Measurements from ENCODE around the gene TMEM106C. TPM values are rescaled to one million over a fixed set of nuclear protein-coding genes. Genes with fewer than 3 reads are reported as not detected.
A peak's percentile ranks its signal among the peaks of the same experiment; 100 is the strongest.

The TMEM106C gene
- total RNA-seq, 1 donor from 2014 or later: 30.0 TPM

DNA sequence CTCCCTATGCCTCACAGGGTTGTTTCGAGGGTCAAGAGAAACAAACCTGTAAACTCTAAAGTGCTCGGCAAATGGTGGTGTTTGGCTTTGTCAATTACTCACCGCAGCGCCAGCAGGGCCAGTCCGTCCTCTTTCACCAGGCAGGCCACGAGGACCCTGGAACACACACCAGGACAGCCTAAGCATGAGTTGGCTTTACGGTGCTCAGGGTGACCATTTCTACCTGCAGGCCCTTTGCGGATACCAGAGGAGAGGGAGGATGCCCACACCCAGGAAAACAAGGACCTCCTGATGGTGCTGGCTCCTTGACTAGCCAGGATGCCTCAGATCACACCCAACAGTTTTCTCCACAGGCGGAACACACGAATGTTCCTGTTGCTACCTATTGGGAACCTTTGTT lies 29.4 kb downstream of the TMEM106C start:
- Mint-ChIP-seq H3K4me3 (ENCODE audit: unreplicated experiment) (no peak overlapping the region), H3K4me1 (ENCODE audit: low read depth, unreplicated experiment) (peaks cover 12% of the 10 kb centered on the region), H3K36me3 (ENCODE audit: low read depth, unreplicated experiment) (peaks cover 5% of the 10 kb centered on the region), H3K27ac (ENCODE audit: unreplicated experiment) (no peak overlapping the region), H3K27me3 (ENCODE audit: low read depth, unreplicated experiment) (peaks cover 19% of the 10 kb centered on the region), H3K9me3 (ENCODE audit: unreplicated experiment) (no peaks in the 10 kb centered on the region)
- Histone ChIP-seq H3K27ac (ENCODE audit: low read depth, low read length) (no peak overlapping the region), H4K20me1 (ENCODE audit: insufficient read depth, low read length) (no peaks in the 10 kb centered on the region), H3K79me2 (ENCODE audit: insufficient read depth, low read length) (no peaks in the 10 kb centered on the region), H3K27me3 (ENCODE audit: insufficient read depth, low read length) (peaks cover 39% of the 10 kb centered on the region), H3K9me3 (ENCODE audit: insufficient read depth, low read depth, low read length) (no peaks in the 10 kb centered on the region), H2AFZ (ENCODE audit: low read depth, low read length) (no peak overlapping the region), H3K9ac (ENCODE audit: low read length) (no peak overlapping the region), H3K4me3 (ENCODE audit: insufficient read depth, low read depth, low read length) (no peak overlapping the region), H3K4me2 (ENCODE audit: low read length) (no peak overlapping the region), H3K36me3 (ENCODE audit: insufficient read depth, low read length) (no peaks in the 10 kb centered on the region), H3K4me1 (ENCODE audit: insufficient read depth, low read length) (no peaks in the 10 kb centered on the region)
- TF ChIP-seq EZH2 (IDR thresholded peaks at IDR 0.05; ENCODE audit: insufficient read depth, low read length): no peak
- TF ChIP-seq, protein P1, sequence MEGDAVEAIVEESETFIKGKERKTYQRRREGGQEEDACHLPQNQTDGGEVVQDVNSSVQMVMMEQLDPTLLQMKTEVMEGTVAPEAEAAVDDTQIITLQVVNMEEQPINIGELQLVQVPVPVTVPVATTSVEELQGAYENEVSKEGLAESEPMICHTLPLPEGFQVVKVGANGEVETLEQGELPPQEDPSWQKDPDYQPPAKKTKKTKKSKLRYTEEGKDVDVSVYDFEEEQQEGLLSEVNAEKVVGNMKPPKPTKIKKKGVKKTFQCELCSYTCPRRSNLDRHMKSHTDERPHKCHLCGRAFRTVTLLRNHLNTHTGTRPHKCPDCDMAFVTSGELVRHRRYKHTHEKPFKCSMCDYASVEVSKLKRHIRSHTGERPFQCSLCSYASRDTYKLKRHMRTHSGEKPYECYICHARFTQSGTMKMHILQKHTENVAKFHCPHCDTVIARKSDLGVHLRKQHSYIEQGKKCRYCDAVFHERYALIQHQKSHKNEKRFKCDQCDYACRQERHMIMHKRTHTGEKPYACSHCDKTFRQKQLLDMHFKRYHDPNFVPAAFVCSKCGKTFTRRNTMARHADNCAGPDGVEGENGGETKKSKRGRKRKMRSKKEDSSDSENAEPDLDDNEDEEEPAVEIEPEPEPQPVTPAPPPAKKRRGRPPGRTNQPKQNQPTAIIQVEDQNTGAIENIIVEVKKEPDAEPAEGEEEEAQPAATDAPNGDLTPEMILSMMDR (IDR thresholded peaks at IDR 0.05; ENCODE audit: insufficient read depth, low read depth, low read length): no peak
- FAIRE-seq (no peak), DNase-seq (ENCODE audit: low read depth) (no peak)

DNA sequence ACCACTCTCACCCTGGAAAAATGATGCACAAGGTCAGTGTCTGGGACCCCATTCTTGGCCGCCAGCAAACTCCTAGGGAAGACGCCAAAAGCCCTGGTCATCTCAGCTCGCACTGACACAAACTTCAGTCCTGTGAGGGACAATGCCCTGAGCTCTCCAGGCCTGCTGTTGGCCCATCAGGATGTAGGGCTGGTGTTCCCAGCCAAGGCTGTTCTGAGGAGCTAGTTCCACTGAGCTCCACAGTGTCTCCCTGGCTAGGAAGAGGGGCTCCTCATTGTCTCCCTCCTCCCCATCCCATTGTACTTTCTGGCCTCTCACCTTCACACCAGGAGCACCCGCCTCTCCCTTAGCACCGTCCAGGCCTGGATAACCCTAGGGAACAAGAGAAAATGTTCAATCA lies 30.1 kb downstream of the TMEM106C start:
- TF ChIP-seq, protein P1 (IDR thresholded peaks at IDR 0.05; ENCODE audit: insufficient read depth, low read depth, low read length): no peak
- TF ChIP-seq EZH2 (IDR thresholded peaks at IDR 0.05; ENCODE audit: insufficient read depth, low read length): no peak
- no peaks in the 10 kb centered on the region for H3K36me3 ChIP-seq (ENCODE audit: insufficient read depth, low read length)
- DNase-seq (ENCODE audit: low read depth): no peak
- H3K79me2 ChIP-seq (ENCODE audit: insufficient read depth, low read length): no peaks in the 10 kb centered on the region
- Mint-ChIP-seq H3K36me3 (ENCODE audit: low read depth, unreplicated experiment) (peaks cover 5% of the 10 kb centered on the region), H3K27me3 (ENCODE audit: low read depth, unreplicated experiment) (peaks cover 23% of the 10 kb centered on the region), H3K4me3 (ENCODE audit: unreplicated experiment) (no peak overlapping the region), H3K9me3 (ENCODE audit: unreplicated experiment) (no peaks in the 10 kb centered on the region), H3K4me1 (ENCODE audit: low read depth, unreplicated experiment) (peaks cover 4% of the 10 kb centered on the region), H3K27ac (ENCODE audit: unreplicated experiment) (no peak overlapping the region)
- no peak overlapping the region for H2AFZ ChIP-seq (ENCODE audit: low read depth, low read length)
- H3K27me3 ChIP-seq (ENCODE audit: insufficient read depth, low read length): peaks cover 46% of the 10 kb centered on the region
- no peak overlapping the region for H3K4me2 ChIP-seq (ENCODE audit: low read length)
- H3K9ac ChIP-seq (ENCODE audit: low read length): no peak overlapping the region
- no peaks in the 10 kb centered on the region for H4K20me1 ChIP-seq (ENCODE audit: insufficient read depth, low read length)
- no peak overlapping the region for H3K4me3 ChIP-seq (ENCODE audit: insufficient read depth, low read depth, low read length)
- H3K4me1 ChIP-seq (ENCODE audit: insufficient read depth, low read length): no peaks in the 10 kb centered on the region
- H3K9me3 ChIP-seq (ENCODE audit: insufficient read depth, low read depth, low read length): no peaks in the 10 kb centered on the region
- no peak overlapping the region for H3K27ac ChIP-seq (ENCODE audit: low read depth, low read length)
- no peak for FAIRE-seq

DNA sequence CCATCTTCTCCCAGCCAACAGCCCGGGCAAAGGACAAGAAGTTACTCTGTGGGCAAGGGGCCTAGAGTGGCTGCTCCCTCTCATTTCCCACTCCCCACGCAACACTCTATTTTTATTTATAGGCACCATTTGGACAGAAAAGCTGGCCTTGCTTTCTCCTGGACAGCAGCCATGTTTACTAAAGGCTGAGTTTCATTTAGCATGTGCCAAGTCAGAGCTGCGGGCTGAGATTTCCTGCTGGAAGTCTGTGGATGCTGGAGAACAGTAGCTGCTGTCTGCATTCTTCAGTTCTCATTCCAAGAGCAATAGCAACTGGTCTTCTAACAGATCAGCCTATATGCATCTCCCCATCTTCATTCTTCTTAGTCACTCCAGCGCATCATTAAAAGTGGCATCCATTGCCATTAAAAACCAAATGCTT lies 32.6 kb downstream of the TMEM106C start:
- H3K4me3 ChIP-seq (ENCODE audit: insufficient read depth, low read depth, low read length): no peak overlapping the region
- H3K4me1 ChIP-seq (ENCODE audit: insufficient read depth, low read length): no peaks in the 10 kb centered on the region
- FAIRE-seq (peak; percentile 41), DNase-seq (ENCODE audit: low read depth) (peak; percentile 76)
- H3K4me3 Mint-ChIP-seq (ENCODE audit: unreplicated experiment): no peak overlapping the region
- no peaks in the 10 kb centered on the region for H3K36me3 ChIP-seq (ENCODE audit: insufficient read depth, low read length)
- no peaks in the 10 kb centered on the region for H3K79me2 ChIP-seq (ENCODE audit: insufficient read depth, low read length)
- peaks cover 2% of the 10 kb centered on the region for H3K9me3 Mint-ChIP-seq (ENCODE audit: unreplicated experiment)
- H3K27ac Mint-ChIP-seq (ENCODE audit: unreplicated experiment): no peak overlapping the region
- no peak overlapping the region for H3K4me2 ChIP-seq (ENCODE audit: low read length)
- H3K9me3 ChIP-seq (ENCODE audit: insufficient read depth, low read depth, low read length): no peaks in the 10 kb centered on the region
- H3K4me1 Mint-ChIP-seq (ENCODE audit: low read depth, unreplicated experiment): no peaks in the 10 kb centered on the region
- H3K27ac ChIP-seq (ENCODE audit: low read depth, low read length): no peak overlapping the region
- no peaks in the 10 kb centered on the region for H4K20me1 ChIP-seq (ENCODE audit: insufficient read depth, low read length)
- no peak overlapping the region for H3K9ac ChIP-seq (ENCODE audit: low read length)
- TF ChIP-seq EZH2 (IDR thresholded peaks at IDR 0.05; ENCODE audit: insufficient read depth, low read length): no peak
- TF ChIP-seq, protein P1 (IDR thresholded peaks at IDR 0.05; ENCODE audit: insufficient read depth, low read depth, low read length): no peak
- peaks cover 36% of the 10 kb centered on the region for H3K27me3 Mint-ChIP-seq (ENCODE audit: low read depth, unreplicated experiment)
- peaks cover 5% of the 10 kb centered on the region for H3K36me3 Mint-ChIP-seq (ENCODE audit: low read depth, unreplicated experiment)
- no peak overlapping the region for H2AFZ ChIP-seq (ENCODE audit: low read depth, low read length)
- H3K27me3 ChIP-seq (ENCODE audit: insufficient read depth, low read length): peaks cover 67% of the 10 kb centered on the region
